H1 (cell line): Measurements from ENCODE around the gene RABGAP1. TPM values are rescaled to one million over a fixed set of nuclear protein-coding genes. Genes with fewer than 3 reads are reported as not detected.

Source experiments
- E2F6 ChIP-seq: IDR thresholded peaks from 2 replicates; pipeline ENCODE4 v1.6.1; 2012; ENCODE audit warnings: inconsistent platforms
- GTF2F1 ChIP-seq: IDR thresholded peaks from 2 replicates; pipeline ENCODE4 v1.6.1; 2012; ENCODE audit warnings: low read depth, low read length, improper control_type of control experiment, borderline replicate concordance
- KDM1A ChIP-seq: fragments of 200-600, 300-600 bp; sonication (generic); IDR thresholded peaks from 2 replicates; pipeline ENCODE4 v1.7.1; 2016; ENCODE audit warnings: mild to moderate bottlenecking, low read length, borderline replicate concordance
- NANOG ChIP-seq: IDR thresholded peaks from 2 replicates; pipeline ENCODE4 v1.6.1; 2011; ENCODE audit warnings: low read length, low read depth, mild to moderate bottlenecking, inconsistent platforms; ENCODE audit not compliant: insufficient read depth, poor library complexity, severe bottlenecking
- PHF8 ChIP-seq: fragments of 200-600 bp; sonication (generic); conservative IDR thresholded peaks from 2 replicates; pipeline ENCODE4 v1.7.1; 2012; ENCODE audit warnings: low read depth, mild to moderate bottlenecking, inconsistent platforms, low read length, moderate library complexity
- SIRT6 ChIP-seq: IDR thresholded peaks from one replicate; pipeline ENCODE4 v1.7.1; 2012; ENCODE audit warnings: low read length, inconsistent platforms
- TAF7 ChIP-seq: optimal IDR thresholded peaks from 2 replicates; pipeline ENCODE3; 2011; ENCODE audit warnings: low read depth, mild to moderate bottlenecking, inconsistent platforms, low read length, moderate library complexity, borderline replicate concordance
- TBP ChIP-seq: IDR thresholded peaks from 2 replicates; pipeline ENCODE4 v1.6.1; 2011; ENCODE audit warnings: low read depth, low read length, improper control_type of control experiment
- TEAD4 ChIP-seq: IDR thresholded peaks from 2 replicates; pipeline ENCODE4 v1.6.1; 2012; ENCODE audit warnings: low read depth, low read length, inconsistent platforms, mixed read lengths
- polyA plus RNA-seq, 7 experiments: library from polyadenylated mRNA; depleted of rRNA in 3 of 7; stranded (reverse) in 5 of 7; unstranded in 2 of 7; fragments of >200 nt in 5 of 7; fragments of 200-250 nt in 2 of 7; gene quantifications; 1 replicate in 5 of 7; 2 replicates in 1 of 7; 4 replicates in 1 of 7; pipeline versions ENCODE4 v1.2.1 to v1.2.3, GENCODE V29; 2011 to 2013; ENCODE audit warnings: missing spikeins in 2 of 7, mixed read lengths in 2 of 7
- total RNA-seq: library from RNA; stranded (reverse); fragmentation: NEBNext Ultra II Directional; extraction: Animal tissue kit (Norgen Biotek cat#: 25700); gene quantifications from 2 replicates; pipeline ENCODE4 v1.2.1, GENCODE V29; 2021

The RABGAP1 gene
- total and polyA plus RNA-seq, 2 of the 8 experiments (the other 6 are each of a cell fraction or from before 2014, with no cell fraction given), result 15.7 to 38.3 TPM

DNA sequence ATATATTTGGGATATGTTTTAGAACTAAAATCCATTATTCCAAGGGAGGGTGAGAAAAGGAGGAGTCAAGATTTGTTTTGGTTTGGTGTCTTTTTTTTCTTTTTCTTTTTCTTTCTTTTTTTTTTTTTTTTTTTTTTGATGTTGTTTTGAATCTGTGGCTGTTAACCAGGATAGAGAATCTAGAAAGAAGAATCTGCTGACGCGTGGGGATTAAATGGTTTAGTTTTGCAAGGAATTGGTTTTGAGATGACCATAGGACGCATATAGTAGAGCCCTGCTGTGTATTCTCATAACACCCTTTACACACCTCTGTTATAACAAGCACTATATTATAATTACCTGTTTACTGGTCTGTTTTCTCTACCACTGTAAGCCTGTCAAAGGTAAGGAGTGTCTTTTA lies 9.4 kb downstream of the RABGAP1 start (continued):
- TF ChIP-seq NANOG (no peak), E2F6 (no peak), TAF7 (no peak), TEAD4 (no peak), PHF8 (no peak), TBP (no peak), KDM1A (no peak), SIRT6 (no peak), GTF2F1 (no peak)
- TF ChIP-seq, all 59 proteins: peak for 0
